Measurements from ENCODE around the gene PGGT1B. TPM values are rescaled to one million over a fixed set of nuclear protein-coding genes. Genes with fewer than 3 reads are reported as not detected.

PGGT1B gene
- total and polyA plus RNA-seq, 9 of the 15 experiments (the other 6 are each of a cell fraction or from before 2014, with no cell fraction given) = 5.3 to 33.7 (median 19.8) TPM

DNA sequence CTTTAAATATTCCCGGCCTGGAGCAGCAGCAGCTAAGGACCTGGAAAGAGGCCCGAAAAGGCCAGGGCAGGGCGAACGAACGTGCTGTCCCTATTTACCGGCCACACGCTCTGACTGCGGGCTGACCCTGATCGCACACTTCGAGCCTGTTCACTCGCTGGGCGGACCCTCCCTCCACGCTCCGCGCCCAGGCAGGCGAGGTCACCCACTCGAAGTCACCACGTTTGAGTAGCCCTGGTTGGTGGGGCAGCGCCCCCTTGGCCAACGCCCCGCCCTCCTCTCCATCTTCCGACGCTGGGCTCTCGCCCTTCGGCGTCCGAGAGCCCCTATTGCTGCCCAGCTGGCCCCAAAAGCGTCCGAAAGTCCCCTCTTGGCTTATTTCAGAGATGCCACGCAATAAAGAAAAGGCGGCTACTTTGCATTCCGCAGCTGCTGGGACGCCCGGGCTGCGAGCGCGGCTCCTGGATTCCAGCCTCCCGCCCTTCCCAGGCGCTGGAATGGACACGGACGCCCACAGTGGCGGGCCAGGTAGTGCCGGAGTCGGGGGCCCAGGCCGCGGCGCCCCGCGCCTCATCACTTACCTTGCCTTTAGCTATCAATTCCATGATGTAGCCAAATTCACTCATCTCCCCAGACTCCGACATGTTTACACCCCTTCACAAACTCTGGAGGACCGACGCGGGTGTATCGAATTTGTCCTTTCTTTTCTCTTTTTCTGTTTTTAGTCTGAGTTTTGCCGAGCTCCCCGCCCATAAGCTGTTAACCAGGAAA, 83.1 kb downstream of the PGGT1B start:
- Histone ChIP-seq H3K79me2 (ENCODE audit: control insufficient read depth, insufficient read depth, low read length) (no peaks in the 10 kb centered on the region), H3K4me3 (no peak overlapping the region), H3K4me2 (ENCODE audit: insufficient read depth, low read length) (no peak overlapping the region), H3K9ac (ENCODE audit: insufficient read depth in 1 of 2, low read depth in 2 of 2, low read length in 2 of 2) (no peak overlapping the region), H3K36me3 (ENCODE audit: control insufficient read depth, insufficient read depth, low read length) (no peaks in the 10 kb centered on the region), H3K4me1 (replicated peaks in 1 of 2; ENCODE audit: control insufficient read depth in 2 of 2, insufficient read depth in 2 of 2, low read length in 2 of 2) (peaks cover 0 to 15% of the 10 kb centered on the region in 2 experiments; a peak in 3 of 5 replicates), H4K20me1 (replicated peaks; ENCODE audit: control insufficient read depth, insufficient read depth, low read length) (no peaks in the 10 kb centered on the region), H3K27me3 (ENCODE audit: control insufficient read depth in 2 of 2, insufficient read depth in 2 of 2, low read length in 2 of 2) (peaks cover 16 to 32% of the 10 kb centered on the region in 2 experiments), H3K9me3 (replicated peaks; ENCODE audit: control insufficient read depth, insufficient read depth, low read depth, low read length) (no peaks in the 10 kb centered on the region), H2AFZ (ENCODE audit: low read depth, low read length) (no peak overlapping the region), H3K9me1 (ENCODE audit: control insufficient read depth, insufficient read depth, low read length) (no peaks in the 10 kb centered on the region), H3K27ac (ENCODE audit: extremely low read depth, low read depth, low read length) (no peak overlapping the region)
- no TSS peak for BruUV-seq (replicated peaks)
- CTCF ChIA-PET (ENCODE audit: low intra/inter-chr PET ratio) = no interaction called here
- 33% methylated on average over 46 of the region's 56 CpGs for WGBS (ENCODE audit: insufficient coverage, low coverage, missing lambda C conversion rate)
- TF ChIP-seq U2AF2 (optimal IDR thresholded peaks at IDR 0.05; ENCODE audit: low read depth, low read length) (no peak), DLX4 (CRISPR knock-in tag; IDR thresholded peaks at IDR 0.05) (no peak), ELF4 (CRISPR knock-in tag; IDR thresholded peaks at IDR 0.05) (no peak), CBX3 (IDR thresholded peaks at IDR 0.05; ENCODE audit: borderline replicate concordance in 1 of 2, low read length in 2 of 2) (no peak), L3MBTL2 (IDR thresholded peaks at IDR 0.05) (no peak), RBFOX2 (IDR thresholded peaks at IDR 0.05; ENCODE audit: low read depth, low read length) (no peak), ZBTB7A (IDR thresholded peaks at IDR 0.05; ENCODE audit: borderline replicate concordance, control insufficient read depth, low read depth, low read length) (no peak), RBM39 (optimal IDR thresholded peaks at IDR 0.05; ENCODE audit: low read depth, low read length) (no peak), STAT5A (IDR thresholded peaks at IDR 0.05; ENCODE audit: borderline replicate concordance, low read length) (no peak), XRCC5 (IDR thresholded peaks at IDR 0.05; ENCODE audit: low read depth, low read length) (no peak), TOE1 (IDR thresholded peaks at IDR 0.05; ENCODE audit: borderline replicate concordance) (no peak), TOE1 (CRISPR knock-in tag; IDR thresholded peaks at IDR 0.05; ENCODE audit: borderline replicate concordance, low read depth) (no peak), TAL1 (IDR thresholded peaks at IDR 0.05) (no peak), ZNF174 (CRISPR knock-in tag; IDR thresholded peaks at IDR 0.05) (no peak), SMARCA5 (IDR thresholded peaks at IDR 0.05) (no peak), SRSF9 (IDR thresholded peaks at IDR 0.05; ENCODE audit: borderline replicate concordance, low read depth, low read length) (no peak), NCOA4 (IDR thresholded peaks at IDR 0.05; ENCODE audit: partially characterized antibody) (no peak), ZKSCAN1 (IDR thresholded peaks at IDR 0.05; ENCODE audit: low read depth, low read length) (no peak)
- TF ChIP-seq, protein P1, sequence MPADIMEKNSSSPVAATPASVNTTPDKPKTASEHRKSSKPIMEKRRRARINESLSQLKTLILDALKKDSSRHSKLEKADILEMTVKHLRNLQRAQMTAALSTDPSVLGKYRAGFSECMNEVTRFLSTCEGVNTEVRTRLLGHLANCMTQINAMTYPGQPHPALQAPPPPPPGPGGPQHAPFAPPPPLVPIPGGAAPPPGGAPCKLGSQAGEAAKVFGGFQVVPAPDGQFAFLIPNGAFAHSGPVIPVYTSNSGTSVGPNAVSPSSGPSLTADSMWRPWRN (IDR thresholded peaks at IDR 0.05; ENCODE audit: low read depth) = no peak
- FAIRE-seq = no peak
- intact Hi-C loops (cut with micrococcal nuclease) (no loop called here), in situ Hi-C loops (cut with MboI) (no loop called here)
- ATAC-seq = no peak
- DNase-seq (ENCODE audit: extremely low read depth in 1 of 4, low spot score in 3 of 4) = no peak
- POLR2A ChIA-PET = no interaction called here
